Calu3 (cell line): ENCODE results near the gene C1QTNF9. TPM values are rescaled to one million over a fixed set of nuclear protein-coding genes. Genes with fewer than 3 reads are reported as not detected.

ENCODE experiments used
- BruUV-seq: library from RNA; stranded (reverse); fragments of 400-500 nt; replicated peaks from 2 replicates; lab custom pipeline; 2021; lab: Mats Ljungman, UMichigan
- CTCF ChIA-PET: fragments of 300-600 bp; sonication (Branson Sonifier 250); formaldehyde crosslinking; loops from one replicate; lab custom pipeline; 2022; ENCODE audit warnings: antibody characterized with exemption; lab: Charles Lee
- DNase-seq: peaks from one replicate; pipeline ENCODE4 v3.0.0; 2022
- H3K27ac Mint-ChIP-seq: one replicate; pipeline ENCODE4 v1.8.0; 2022; ENCODE audit warnings: mixed read lengths; ENCODE audit not compliant: unreplicated experiment
- H3K27me3 Mint-ChIP-seq: one replicate; pipeline ENCODE4 v1.8.0; 2022; ENCODE audit warnings: mixed read lengths; ENCODE audit not compliant: unreplicated experiment
- H3K36me3 Mint-ChIP-seq: one replicate; pipeline ENCODE4 v1.8.0; 2022; ENCODE audit warnings: mild to moderate bottlenecking, moderate library complexity, mixed read lengths; ENCODE audit not compliant: insufficient read depth, unreplicated experiment
- H3K4me1 Mint-ChIP-seq: one replicate; pipeline ENCODE4 v1.8.0; 2022; ENCODE audit warnings: mild to moderate bottlenecking, low read depth, mixed read lengths; ENCODE audit not compliant: unreplicated experiment
- H3K4me3 Mint-ChIP-seq: one replicate; pipeline ENCODE4 v1.8.0; 2022; ENCODE audit warnings: mild to moderate bottlenecking, low read depth, moderate library complexity, mixed read lengths; ENCODE audit not compliant: unreplicated experiment
- H3K9me3 Mint-ChIP-seq: one replicate; pipeline ENCODE4 v1.8.0; 2022; ENCODE audit warnings: low read depth, mixed read lengths; ENCODE audit not compliant: unreplicated experiment
- intact Hi-C: fragments of 100-400 bp; cut with micrococcal nuclease; formaldehyde crosslinking; loops from one replicate; pipeline ENCODE4 v1.10.0; 2022; ENCODE audit not compliant: unreplicated experiment
- total RNA-seq: library from RNA; stranded (reverse); gene quantifications from 2 replicates; pipeline ENCODE4 v1.2.3, GENCODE V29; 2022
- TF ChIP-seq, protein P1 (sequence below): fragments of 200-600 bp; IDR thresholded peaks from one replicate; pipeline ENCODE4 v1.8.0; 2022; ENCODE audit warnings: antibody characterized with exemption; ENCODE audit not compliant: unreplicated experiment

Gene C1QTNF9
- total RNA-seq, 1 experiment from 2014 or later = not detected

- Mint-ChIP-seq H3K9me3 (no peaks in the 10 kb centered on the region), H3K36me3 (peaks cover 31% of the 10 kb centered on the region), H3K27me3 (no peaks in the 10 kb centered on the region), H3K4me1 (no peaks in the 10 kb centered on the region), H3K27ac (no peak overlapping the region), H3K4me3 (no peak overlapping the region)
- no peak for DNase-seq
- CTCF ChIA-PET = no interaction called here
- TF ChIP-seq, protein P1, sequence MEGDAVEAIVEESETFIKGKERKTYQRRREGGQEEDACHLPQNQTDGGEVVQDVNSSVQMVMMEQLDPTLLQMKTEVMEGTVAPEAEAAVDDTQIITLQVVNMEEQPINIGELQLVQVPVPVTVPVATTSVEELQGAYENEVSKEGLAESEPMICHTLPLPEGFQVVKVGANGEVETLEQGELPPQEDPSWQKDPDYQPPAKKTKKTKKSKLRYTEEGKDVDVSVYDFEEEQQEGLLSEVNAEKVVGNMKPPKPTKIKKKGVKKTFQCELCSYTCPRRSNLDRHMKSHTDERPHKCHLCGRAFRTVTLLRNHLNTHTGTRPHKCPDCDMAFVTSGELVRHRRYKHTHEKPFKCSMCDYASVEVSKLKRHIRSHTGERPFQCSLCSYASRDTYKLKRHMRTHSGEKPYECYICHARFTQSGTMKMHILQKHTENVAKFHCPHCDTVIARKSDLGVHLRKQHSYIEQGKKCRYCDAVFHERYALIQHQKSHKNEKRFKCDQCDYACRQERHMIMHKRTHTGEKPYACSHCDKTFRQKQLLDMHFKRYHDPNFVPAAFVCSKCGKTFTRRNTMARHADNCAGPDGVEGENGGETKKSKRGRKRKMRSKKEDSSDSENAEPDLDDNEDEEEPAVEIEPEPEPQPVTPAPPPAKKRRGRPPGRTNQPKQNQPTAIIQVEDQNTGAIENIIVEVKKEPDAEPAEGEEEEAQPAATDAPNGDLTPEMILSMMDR = no peak
- BruUV-seq = no TSS peak
- intact Hi-C loops = no loop called here
Measured at GRCh38 chr13:24288870-24289269, 20.5 kb upstream of the C1QTNF9 start.

- no TSS peak for BruUV-seq
- Mint-ChIP-seq H3K9me3 (no peaks in the 10 kb centered on the region), H3K27me3 (no peaks in the 10 kb centered on the region), H3K4me1 (no peaks in the 10 kb centered on the region), H3K4me3 (no peak overlapping the region), H3K27ac (no peak overlapping the region), H3K36me3 (peaks cover 23% of the 10 kb centered on the region)
- CTCF ChIA-PET = no interaction called here
- intact Hi-C loops = no loop called here
- DNase-seq = no peak
- TF ChIP-seq, protein P1 = no peak
Measured at GRCh38 chr13:24290280-24290932, 19.0 kb upstream of the C1QTNF9 start.

- TF ChIP-seq, protein P1 = no peak
- intact Hi-C loops = no loop called here
- no peak overlapping the region for H3K27ac Mint-ChIP-seq
- no TSS peak for BruUV-seq
- DNase-seq = no peak
- H3K9me3 Mint-ChIP-seq = no peaks in the 10 kb centered on the region
- no peak overlapping the region for H3K4me3 Mint-ChIP-seq
- H3K4me1 Mint-ChIP-seq = no peaks in the 10 kb centered on the region
- no peaks in the 10 kb centered on the region for H3K27me3 Mint-ChIP-seq
- H3K36me3 Mint-ChIP-seq = peaks cover 25% of the 10 kb centered on the region
- CTCF ChIA-PET = no interaction called here
Measured at GRCh38 chr13:24292481-24292880, 16.9 kb upstream of the C1QTNF9 start.

DNA sequence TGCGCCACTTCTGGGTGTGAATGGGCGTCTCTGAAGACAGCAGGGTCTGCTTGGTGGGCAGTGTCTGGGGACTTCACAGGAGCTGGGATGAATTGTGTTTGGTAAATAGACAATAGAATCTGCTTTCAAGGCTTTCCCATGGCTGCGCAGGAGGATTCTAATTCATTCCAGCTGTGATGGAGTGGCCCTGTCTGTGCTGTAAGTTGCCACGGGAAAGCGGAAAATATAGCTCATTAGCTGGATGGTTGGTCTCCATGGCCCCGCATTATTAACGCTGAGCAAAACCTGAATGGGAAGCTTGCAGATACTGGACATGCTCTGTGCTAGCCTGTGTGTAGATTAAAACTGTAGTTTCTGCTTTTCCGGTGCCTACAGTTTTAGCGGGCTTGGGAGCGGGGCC, 15.6 kb upstream of the C1QTNF9 start:
- no peak overlapping the region for H3K4me3 Mint-ChIP-seq
- intact Hi-C loops = no loop called here
- CTCF ChIA-PET = no interaction called here
- H3K4me1 Mint-ChIP-seq = no peaks in the 10 kb centered on the region
- no peak for DNase-seq
- H3K36me3 Mint-ChIP-seq = peaks cover 25% of the 10 kb centered on the region
- no peaks in the 10 kb centered on the region for H3K9me3 Mint-ChIP-seq
- TF ChIP-seq, protein P1 = no peak
- no peaks in the 10 kb centered on the region for H3K27me3 Mint-ChIP-seq
- no peak overlapping the region for H3K27ac Mint-ChIP-seq
- no TSS peak for BruUV-seq
